GM19438 (cell line): ENCODE results near the gene KIF6.
"Not testable (repeated sequence)": the region's sequence is repeated elsewhere in the genome, so short reads cannot be mapped to it uniquely, and the experiment has no call there.

Experiments used
- ATAC-seq: cut with Tn5 transposase; IDR thresholded peaks from one replicate; pipeline ENCODE4 v1.9.1; 2021; ENCODE audit warnings: low read depth; ENCODE audit not compliant: unreplicated experiment

KIF6 gene

DNA sequence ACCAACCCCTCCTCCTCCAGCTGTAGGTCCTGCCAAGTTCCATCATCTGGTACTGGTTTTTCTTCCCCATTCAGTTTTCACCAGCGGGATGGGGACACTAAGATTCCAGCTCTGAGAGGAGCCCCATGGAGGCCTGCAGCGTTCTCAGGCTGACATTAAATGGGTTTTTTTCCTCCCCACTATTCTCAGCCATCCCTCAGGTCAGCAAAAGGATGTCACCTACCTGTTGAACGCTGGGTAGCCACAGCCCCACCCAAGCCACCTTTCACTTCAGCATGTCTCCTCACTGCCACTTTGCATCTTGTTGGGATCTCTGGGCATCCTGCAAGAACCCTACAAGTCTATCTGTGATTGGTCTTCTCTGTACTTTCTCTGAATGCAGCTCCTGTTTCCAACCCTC is 417.7 kb downstream of the KIF6 start:
- ATAC-seq = no peak

DNA sequence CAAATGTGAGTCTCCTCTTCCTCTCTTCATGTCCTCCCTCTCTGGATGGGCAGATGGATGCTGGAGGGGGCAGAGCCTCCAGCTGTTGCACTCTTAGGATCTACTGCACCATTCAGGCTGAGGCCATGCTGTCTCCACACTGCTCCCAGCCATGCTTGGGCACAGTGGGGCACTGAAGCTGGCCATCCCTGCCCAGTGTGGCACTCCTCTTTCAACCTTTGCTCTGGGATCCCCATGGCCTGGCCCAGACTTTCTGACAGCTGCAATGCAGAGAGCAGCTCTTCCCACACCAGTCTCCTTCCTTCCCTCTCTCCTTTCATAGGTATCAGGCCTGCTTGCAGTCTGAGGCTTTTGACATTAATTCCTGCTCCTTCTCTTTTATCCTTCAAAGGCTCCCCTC is 420.3 kb downstream of the KIF6 start:
- ATAC-seq = no peak

DNA sequence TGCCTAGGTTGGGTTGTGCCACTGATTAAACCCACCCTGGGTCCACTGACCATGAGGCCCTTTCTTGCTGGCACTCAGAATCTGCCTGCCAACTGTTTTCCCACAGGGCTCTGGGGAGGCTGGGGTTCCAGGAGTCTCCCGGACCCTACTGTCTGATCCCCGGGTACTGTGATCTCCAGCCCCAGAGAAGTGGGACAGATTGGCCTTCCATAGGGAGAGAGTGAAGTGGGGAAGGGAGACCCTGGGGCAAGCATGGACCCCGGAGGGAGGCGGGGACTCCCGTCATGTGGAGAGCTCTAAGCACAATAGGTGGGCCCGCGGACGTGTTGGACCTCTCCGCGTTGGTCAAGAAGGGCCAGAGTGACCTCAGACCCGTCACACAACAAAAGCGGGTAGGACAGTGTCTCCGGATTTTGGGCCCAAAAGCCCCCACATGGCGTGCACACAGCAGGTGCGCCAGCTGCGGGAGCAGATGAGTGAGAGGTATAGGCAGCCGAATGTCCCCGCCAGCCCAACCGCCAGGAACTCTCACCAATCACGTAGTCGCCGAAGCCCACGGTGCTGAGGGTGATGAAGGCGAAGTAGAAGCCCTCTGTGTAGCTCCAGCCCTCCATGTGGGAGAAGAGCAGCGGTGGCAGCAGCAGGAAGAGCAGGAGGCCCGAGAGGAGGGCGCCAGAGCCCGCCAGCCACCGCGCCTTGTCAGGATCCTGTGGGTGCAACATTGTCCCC is 421.6 kb downstream of the KIF6 start:
- no peak for ATAC-seq

DNA sequence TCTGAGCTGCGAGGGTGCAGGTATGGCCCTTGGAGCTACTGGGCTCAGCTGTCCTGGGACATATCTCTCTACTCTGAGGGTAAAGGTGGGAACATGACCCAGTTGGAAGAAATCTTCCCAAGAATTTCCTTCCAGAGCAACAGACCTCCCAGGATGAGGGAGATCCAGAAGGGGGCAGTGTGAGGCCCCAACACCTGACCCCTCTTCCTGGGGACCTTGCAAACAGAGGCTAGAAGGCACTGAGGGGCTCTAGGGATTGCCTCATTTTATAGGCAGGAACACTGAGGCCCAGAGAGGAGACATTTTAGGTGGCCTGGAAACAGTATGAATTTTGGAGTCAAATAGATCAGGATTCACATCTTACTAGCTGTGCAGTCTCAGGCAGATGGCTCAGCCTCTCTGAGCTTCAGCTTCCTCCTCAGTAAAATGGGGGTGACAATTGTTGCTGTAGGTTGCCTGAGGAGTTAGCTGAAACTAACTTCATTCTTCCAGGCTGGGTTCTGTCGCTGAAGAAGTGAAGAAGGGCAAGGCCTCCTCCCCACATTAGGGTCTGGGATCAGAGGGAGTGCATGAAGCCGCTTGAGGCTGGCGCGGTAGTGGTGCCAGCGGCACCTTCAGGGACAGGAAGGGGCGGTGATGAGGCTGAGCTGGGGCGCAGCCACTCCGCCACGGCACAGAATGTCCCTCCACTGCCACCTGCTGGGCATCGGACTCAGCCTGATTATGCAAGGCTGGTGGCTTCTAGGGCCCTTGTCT is 422.4 kb downstream of the KIF6 start:
- ATAC-seq = no peak

DNA sequence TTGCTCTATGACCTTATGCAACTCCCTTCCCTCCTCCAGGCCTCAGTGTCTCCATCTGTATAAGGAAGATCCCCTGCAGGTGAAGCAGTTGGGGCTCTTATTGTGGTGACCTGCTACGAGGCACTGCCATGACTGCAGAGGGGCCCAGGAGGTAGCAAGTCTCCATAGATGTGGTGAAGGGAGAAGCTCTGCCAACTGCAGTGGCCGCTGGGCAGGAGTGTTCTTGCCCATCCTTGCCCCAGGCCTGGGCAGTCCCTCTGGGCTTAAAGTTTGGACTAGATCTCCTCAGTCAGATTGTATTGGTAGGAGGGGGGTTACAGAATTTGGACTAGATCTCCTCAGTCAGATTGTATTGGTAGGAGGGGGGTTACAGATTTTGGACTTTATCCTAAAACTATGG is 423.2 kb downstream of the KIF6 start:
- no peak for ATAC-seq

DNA sequence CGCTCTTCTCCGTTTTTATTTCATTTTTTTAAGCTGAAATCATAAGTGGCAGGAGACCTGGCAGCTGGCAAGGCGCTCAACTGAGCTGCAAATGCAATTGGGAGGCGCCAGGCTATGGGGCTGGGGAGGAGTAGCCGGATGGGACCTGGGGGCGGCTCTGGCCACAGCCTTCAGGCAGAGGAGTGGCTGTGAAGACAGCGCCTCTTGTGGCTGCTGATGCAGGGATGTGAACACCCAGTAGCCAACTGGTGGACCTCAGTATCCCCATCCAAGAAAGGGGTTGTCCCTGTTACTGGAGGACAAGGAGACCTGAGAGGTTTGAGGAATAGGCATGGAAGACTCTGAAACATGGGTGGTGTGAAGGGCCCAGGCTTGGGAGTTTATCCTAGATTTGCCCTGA is 423.6 kb downstream of the KIF6 start:
- no peak for ATAC-seq

DNA sequence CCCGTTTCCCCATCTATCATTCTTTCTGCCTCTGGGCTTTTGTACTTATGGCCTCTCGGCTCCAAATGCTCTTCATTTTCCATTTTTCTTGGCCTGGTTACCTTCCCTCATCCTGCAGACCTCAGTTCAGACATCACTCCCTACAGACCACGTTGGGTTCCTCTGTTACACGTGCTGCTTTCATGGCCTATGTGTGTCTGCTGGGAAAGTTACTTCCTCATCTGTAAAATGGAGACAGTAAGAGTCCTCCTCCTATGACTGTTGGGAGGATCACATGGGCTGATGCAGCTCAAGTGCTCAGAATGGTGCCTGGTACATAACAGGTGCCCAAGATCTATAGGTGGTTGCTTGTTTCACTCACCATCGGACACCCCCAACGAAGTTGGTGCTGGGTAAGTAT is 424.5 kb downstream of the KIF6 start:
- ATAC-seq = no peak

DNA sequence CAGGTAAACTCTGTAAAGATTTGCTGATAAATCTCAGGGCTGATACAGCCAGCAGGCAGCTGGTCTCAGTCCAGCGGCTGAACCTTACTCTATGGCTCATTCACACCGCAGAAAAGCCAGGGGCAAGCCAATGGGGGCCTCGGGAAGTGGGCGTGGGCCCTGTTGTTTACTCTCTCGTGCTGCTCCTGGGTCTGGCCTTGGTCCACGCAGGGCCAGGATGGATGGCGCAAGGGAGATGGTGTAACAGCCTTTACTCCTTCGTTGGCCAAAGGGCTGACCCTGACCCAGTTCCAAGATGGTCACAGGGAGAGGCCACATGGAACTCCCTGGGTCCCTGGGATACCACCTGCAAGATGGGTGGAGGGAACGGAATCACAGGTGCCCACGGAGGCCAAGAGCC is 427.1 kb downstream of the KIF6 start:
- ATAC-seq = no peak

DNA sequence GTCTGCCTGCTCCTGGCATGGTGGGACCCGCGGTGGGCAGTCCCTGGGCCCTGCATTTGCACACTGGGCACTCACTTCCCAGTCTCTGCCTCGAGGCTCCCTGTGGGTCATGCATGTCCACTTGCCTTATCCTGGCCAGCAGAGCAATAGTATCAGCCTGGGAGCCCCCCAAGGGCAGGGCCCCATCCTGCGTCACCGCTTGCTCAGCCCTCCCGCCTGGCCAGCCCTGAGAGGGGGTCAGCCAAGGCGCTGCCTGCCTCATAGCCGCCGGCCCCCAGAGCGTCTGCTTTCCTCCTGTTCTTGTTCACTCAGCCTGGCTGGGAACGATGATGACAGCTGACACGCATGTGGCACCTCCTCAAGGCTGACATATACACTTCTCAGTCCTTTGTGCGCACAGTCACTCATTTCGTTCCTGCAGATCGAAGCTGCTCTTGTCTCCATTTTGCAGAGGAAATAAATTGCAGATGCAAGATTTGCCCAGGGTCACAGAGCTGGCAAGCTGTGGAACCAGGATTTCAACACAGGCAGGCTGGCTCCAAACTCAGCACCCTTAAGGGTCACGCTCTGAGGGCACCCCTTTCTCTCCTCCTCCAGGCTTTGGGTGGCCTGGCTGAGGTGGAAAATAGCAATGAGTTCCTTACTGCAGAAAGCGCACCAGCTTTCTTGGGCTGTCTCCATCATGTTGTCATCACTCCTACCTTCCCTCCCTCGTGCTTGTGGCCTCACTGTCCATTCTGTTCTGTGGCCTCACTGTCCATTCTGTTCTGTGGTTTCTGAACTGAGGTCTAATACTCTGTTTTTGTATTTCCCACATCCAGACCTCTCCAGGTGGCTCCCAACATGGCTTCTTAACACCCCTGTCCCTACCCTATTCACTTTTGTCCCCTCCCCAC is 428.2 kb downstream of the KIF6 start:
- no peak for ATAC-seq

DNA sequence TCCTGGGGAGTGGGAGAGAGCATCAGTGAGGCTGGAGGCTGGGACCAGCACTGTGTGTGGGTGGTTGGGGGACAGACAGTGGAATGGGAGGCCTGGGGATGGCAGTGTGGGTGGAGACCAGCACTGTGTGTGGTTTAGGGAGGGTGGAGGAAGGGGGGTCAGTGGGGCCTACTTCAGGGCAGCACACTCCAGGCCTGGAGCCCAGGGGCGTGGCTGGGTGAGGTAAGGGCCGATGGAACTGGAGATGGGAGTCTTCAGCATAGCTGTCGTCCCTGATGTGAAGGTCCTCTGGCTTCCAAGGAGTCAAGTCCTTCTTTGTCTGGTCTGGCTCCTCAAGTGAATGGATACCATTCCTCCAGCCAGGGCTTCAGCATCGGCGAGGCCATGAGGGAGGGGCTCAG is 429.6 kb downstream of the KIF6 start:
- no peak for ATAC-seq

DNA sequence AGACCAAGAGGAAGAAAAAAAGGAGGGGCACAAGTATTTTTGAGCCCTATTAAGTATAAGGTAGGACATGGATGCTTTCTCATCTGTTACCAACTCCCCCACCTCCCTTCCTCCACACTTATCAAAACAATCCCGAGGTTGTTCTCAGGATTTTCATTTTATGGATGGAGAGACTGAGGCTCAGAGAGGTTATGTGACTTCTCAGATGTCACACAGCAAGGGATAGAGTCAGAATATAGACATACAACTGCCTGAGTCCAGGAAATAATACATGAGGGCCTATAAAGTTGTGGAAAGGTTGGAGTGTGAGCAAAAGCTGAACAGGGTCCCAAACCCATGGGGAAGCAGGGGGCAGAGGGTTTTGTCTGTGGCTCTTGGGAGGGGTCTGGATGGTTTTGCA is 430.3 kb downstream of the KIF6 start:
- no peak for ATAC-seq

DNA sequence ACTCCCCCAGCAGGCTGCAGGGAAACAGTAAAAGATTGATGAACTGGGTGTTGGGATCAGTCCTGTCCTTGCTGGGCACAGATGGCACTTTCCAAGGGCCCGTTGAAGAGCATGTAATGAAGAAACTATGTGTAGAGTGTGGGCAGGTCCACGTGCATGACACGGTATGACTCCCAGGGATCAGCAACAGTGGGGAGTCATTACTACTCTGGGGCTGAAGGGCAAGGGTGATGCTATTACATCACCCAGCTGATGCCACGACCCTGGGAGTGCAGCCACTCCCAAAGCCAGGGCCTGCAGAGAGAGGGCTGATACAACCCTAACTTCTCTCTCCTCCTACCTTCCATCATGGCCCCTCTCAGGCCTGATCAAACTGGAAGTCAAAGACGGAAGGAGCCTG is 431.1 kb downstream of the KIF6 start:
- no peak for ATAC-seq

DNA sequence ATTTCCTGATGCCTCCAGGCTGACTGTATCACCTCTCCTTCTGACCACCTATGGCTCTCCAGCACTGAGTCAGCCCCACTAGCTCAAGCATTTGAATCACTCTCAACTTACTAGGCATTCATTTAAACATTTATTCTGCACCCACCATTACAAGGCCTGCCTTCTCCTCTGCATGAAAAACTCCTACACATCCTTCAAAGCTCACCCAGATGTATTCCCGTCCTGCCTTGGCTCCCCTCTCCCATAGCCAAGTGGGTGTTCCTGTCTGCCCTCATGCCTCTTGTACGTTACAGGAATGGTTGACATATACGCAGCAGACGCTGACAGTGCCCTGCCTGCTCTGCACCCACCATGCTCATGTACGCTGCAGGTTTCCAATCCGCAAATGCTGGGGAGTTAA is 432.6 kb downstream of the KIF6 start:
- no peak for ATAC-seq

DNA sequence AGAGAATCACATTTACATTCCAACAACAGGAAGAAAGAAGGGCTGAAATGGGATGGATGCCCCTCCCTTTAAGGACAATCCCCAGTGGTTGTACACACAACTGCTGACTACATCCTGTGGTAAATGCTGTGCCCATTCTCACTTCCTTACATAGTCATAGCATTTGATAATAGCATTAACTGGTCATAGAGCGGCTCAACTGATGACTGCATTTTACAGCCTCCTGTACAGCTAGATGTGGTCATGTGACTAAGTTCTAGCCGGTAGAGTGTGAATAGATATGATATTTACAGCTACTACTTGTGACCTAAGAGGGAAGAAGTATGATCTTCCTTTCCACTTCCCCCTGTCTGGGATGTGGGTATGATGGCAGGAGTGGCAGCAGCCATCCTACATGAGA is 435.7 kb downstream of the KIF6 start:
- ATAC-seq = no peak

DNA sequence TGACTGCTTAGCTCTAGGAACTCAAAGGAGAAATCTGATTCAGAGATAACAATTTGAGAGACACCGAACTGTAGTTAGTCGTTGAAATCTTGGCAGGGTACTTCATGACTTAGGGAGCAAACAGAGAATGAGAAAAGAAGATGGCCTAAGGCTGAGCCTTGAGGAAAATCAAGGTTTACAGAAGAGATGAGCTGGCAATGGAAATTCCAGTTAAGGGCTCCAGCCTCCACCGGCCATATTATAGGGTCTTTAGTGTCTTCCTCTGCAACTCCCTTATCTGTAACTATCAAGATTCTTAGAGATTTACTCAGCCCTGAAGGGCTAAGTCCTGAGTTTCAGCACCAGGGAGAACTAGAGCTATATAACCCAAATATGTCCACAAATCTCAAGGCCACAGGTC is 437.6 kb downstream of the KIF6 start:
- no peak for ATAC-seq

DNA sequence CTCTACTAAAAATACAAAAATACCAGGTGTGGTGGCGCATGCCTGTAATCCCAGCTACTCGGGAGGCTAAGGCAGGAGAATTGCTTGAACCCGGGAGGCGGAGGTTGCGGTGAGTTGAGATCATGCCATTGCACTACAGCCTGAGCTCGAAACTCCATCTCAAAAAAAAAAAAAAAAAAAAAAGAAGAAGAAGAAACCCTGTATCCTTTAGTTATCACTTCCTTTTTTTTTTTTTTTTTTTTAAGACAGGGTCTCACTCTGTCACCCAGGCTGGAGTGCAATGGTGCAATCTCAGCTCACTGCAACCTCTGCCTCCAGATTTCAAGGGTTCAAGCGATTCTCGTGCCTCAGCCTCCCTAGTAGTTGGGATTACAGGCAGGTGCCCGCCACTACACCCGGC is 438.6 kb downstream of the KIF6 start:
- ATAC-seq = not testable (repeated sequence)

DNA sequence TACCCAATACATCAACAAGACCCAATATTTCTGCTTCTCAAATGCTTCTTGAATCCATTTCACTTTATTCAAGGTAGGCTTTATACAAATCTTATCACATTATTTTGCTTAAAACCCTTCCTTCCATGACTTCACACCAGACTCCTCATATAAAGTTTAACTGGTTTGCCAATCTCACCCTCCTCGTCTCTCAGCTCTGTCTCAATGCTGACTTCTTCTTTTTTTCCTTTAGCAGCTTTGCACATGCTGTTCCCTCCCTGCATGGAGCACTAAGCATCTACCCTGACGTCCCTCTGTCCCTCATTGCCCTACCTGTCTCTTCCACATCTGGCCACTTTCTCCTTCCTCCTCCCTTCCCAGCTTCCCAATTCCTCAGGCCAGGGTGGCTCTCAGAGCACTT is 442.4 kb downstream of the KIF6 start:
- no peak for ATAC-seq

DNA sequence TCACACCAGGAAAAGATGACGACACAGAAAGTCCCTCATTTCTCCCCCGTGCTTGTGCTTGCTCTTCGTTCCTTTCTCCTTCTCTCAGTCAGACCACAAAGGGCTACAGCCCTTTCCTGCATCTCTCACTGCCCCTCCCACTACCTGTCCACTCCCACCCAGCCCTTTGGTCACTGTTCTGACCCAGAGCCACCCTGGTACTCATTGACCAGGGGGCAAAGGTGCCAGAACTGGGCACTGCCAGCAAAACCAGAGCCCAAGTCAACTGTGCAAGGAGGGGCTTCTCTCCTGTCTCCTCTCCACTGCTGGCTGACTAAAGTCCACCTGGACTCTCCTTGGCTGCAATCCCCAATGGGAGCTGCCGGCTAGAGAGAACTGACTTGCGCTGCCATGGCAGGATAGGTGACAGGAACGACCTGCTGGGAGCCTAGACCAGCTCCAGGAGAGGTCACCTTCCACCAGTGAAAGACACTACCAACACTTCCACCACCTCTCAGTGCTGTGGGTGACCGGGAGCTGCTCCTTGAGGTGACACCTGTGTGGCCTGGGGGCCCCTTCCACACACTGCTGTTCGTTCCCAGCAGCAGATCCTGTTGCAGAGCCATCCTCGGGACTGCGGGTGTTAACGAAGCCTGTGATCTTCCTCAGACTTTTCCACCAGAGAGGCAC is 443.8 kb downstream of the KIF6 start:
- ATAC-seq = no peak

DNA sequence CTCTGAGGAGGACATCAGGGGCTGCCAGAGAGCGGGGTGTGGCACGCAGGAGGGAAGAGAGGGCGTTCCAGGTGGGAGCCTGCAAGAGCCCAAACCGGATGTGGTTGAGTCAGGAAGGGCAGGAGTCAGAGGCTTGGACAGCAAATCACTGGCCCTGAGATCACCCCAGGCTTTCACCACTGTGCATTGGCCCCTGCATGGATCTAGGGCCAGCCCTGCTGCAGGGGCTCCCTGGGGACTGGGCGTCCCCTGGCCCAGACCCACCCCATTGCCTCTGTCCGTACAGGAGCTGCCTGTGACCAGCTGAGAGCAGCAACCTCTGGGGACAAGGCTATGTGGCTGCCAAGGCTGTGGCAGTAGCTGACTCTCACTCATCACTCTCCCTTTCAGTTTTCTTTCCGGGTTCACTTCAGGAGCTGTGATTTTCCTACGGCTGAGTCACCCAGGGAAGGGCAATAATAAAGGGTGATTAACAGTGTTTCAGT is 444.9 kb downstream of the KIF6 start:
- no peak for ATAC-seq
